Suppressor macrophage treated with lipopolysaccharide for 1 hour (primary cell): ENCODE results near the gene ACER3.
A peak's percentile ranks its signal among the peaks of the same experiment; 100 is the strongest.
"Not testable (repeated sequence)": the region's sequence is repeated elsewhere in the genome, so short reads cannot be mapped to it uniquely, and the experiment has no call there.

Experiments
- DNase-seq, 3 donors: peaks; one replicate each; pipeline ENCODE4 v3.0.0-alpha.2; 2020 to 2022

The ACER3 gene

GRCh38 chr11:76860539-76861475, at the start of gene ACER3:
Gene ACER3 (plus strand): TSS chr11:76860918. CDS start chr11:76860977, 59 bp downstream.
- DNase-seq = peak; percentile 95 to 100 (median 98)

GRCh38 chr11:76811259-76811658, 49.5 kb upstream of the ACER3 start:
- no peak for DNase-seq

GRCh38 chr11:76814414-76814813, 46.3 kb upstream of the ACER3 start:
- DNase-seq = no peak

- DNase-seq = not testable (repeated sequence)
Measured at GRCh38 chr11:76815678-76816077, 45.0 kb upstream of the ACER3 start.

GRCh38 chr11:76820184-76820566, 40.5 kb upstream of the ACER3 start:
- DNase-seq = no peak

- not testable (repeated sequence) for DNase-seq
Measured at GRCh38 chr11:76821396-76821795, 39.3 kb upstream of the ACER3 start.

GRCh38 chr11:76822406-76822805, 38.3 kb upstream of the ACER3 start:
- DNase-seq = no peak

GRCh38 chr11:76823481-76824028, 37.2 kb upstream of the ACER3 start:
- peak; percentile 75 to 84 (median 78) for DNase-seq

- DNase-seq = peak; percentile 86 to 90 (median 89)
Measured at GRCh38 chr11:76824083-76824939, 36.4 kb upstream of the ACER3 start.

GRCh38 chr11:76824980-76825725, 35.6 kb upstream of the ACER3 start:
- DNase-seq = no peak

- DNase-seq = no peak
Measured at GRCh38 chr11:76825726-76826396, 34.9 kb upstream of the ACER3 start.

GRCh38 chr11:76826508-76826907, 34.2 kb upstream of the ACER3 start:
- DNase-seq = not testable (repeated sequence)

- DNase-seq = not testable (repeated sequence)
Measured at GRCh38 chr11:76827005-76827404, 33.7 kb upstream of the ACER3 start.

- no peak for DNase-seq
Measured at GRCh38 chr11:76830639-76831327, 29.9 kb upstream of the ACER3 start.

- peak in 1 of 3 donors; percentile 28 for DNase-seq
Measured at GRCh38 chr11:76831686-76832310, 28.9 kb upstream of the ACER3 start.

- DNase-seq = peak in 1 of 3 donors; percentile 29
Measured at GRCh38 chr11:76832361-76832760, 28.4 kb upstream of the ACER3 start.

- no peak for DNase-seq
Measured at GRCh38 chr11:76834151-76834550, 26.6 kb upstream of the ACER3 start.

- DNase-seq = peak in 2 of 3 donors; percentile 34 to 37
Measured at GRCh38 chr11:76835036-76835435, 25.7 kb upstream of the ACER3 start.

- DNase-seq = peak in 1 of 3 donors; percentile 39
Measured at GRCh38 chr11:76835928-76836612, 24.6 kb upstream of the ACER3 start.
